Epithelial cell of esophagus (primary cell): ENCODE measurements around the gene POLR2H.
A peak's percentile ranks its signal among the peaks of the same experiment; 100 is the strongest.

Experiments
- DNase-seq: peaks from one replicate; pipeline ENCODE4 v3.0.0; 2010; ENCODE audit warnings: low read depth
- H3K4me3 ChIP-seq: 2 replicates; pipeline ENCODE4 v1.5.1; 2011; ENCODE audit warnings: mild to moderate bottlenecking, low read length, control low read depth
- CTCF ChIP-seq: IDR thresholded peaks from 2 replicates; pipeline ENCODE4 v1.5.1; 2011; ENCODE audit warnings: low read depth, mild to moderate bottlenecking, low read length, control low read depth, inconsistent platforms; ENCODE audit not compliant: insufficient read depth; ENCODE audit errors: missing control alignments

POLR2H gene

GRCh38 chr3:184361532-184361931, at the start of gene POLR2H, which contains the start of gene CLCN2:
Gene POLR2H, plus strand, starts transcription at chr3:184361710. Its CDS starts 1,783 bp downstream, at chr3:184363493.
Gene CLCN2, minus strand, starts transcription at chr3:184361605. Its CDS starts 126 bp downstream, at chr3:184361479.
- no peak for TF ChIP-seq CTCF
- DNase-seq = peak; percentile 51
- H3K4me3 ChIP-seq = peak within 1 kb of the TSS; percentile 96

- no peak for TF ChIP-seq CTCF
Measured at GRCh38 chr3:184314363-184314699, 47.2 kb upstream of the POLR2H start, which contains the start of gene EIF4G1. Gene EIF4G1, plus strand, starts transcription at chr3:184314606. Its CDS starts 1,191 bp downstream, at chr3:184315797.

GRCh38 chr3:184314700-184315542, 46.6 kb upstream of the POLR2H start:
- DNase-seq = peak; percentile 66
- H3K4me3 ChIP-seq = peak overlapping the region; percentile 88
- no peak for TF ChIP-seq CTCF

More at GRCh38 chr3:184314363-184314699, 47.2 kb upstream of the POLR2H start, which contains the start of gene EIF4G1:
- peak within 1 kb of the TSS; percentile 88 for H3K4me3 ChIP-seq
- peak; percentile 96 for DNase-seq

- no peak for TF ChIP-seq CTCF
- DNase-seq = no peak
- H3K4me3 ChIP-seq = peak overlapping the region; percentile 88
Measured at GRCh38 chr3:184315543-184315867, 46.0 kb upstream of the POLR2H start.

GRCh38 chr3:184315871-184316661, 45.4 kb upstream of the POLR2H start:
- H3K4me3 ChIP-seq = peak overlapping the region; percentile 88
- TF ChIP-seq CTCF = no peak
- DNase-seq = no peak

- H3K4me3 ChIP-seq = peak overlapping the region; percentile 88
Measured at GRCh38 chr3:184316792-184317191, 44.7 kb upstream of the POLR2H start.

More at GRCh38 chr3:184316792-184317191, 44.7 kb upstream of the POLR2H start:
- TF ChIP-seq CTCF = no peak
- no peak for DNase-seq
